IPS-18c (cell line): ENCODE data around the gene RALGAPB.
A peak's percentile ranks its signal among the peaks of the same experiment; 100 is the strongest.
"Not testable (repeated sequence)": the region's sequence is repeated elsewhere in the genome, so short reads cannot be mapped to it uniquely, and the experiment has no call there.

Source experiments
- H3K4me3 ChIP-seq: 2 replicates; pipeline ENCODE4 v1.7.0; 2013; ENCODE audit warnings: low read depth, mild to moderate bottlenecking, low read length, moderate library complexity; ENCODE audit not compliant: insufficient read depth
- H3K9me3 ChIP-seq: one replicate; pipeline ENCODE4 v1.6.1; 2013; ENCODE audit warnings: mild to moderate bottlenecking, low read length, moderate library complexity; ENCODE audit not compliant: control insufficient read depth, insufficient read depth

Gene RALGAPB

GRCh38 chr20:38466171-38466570 lies 6.5 kb upstream of the RALGAPB start:
- H3K4me3 ChIP-seq, result no peak overlapping the region
- no peaks in the 10 kb centered on the region for H3K9me3 ChIP-seq

- no peak overlapping the region for H3K4me3 ChIP-seq
- no peaks in the 10 kb centered on the region for H3K9me3 ChIP-seq
Observed at GRCh38 chr20:38466983-38467382, 5.7 kb upstream of the RALGAPB start.

GRCh38 chr20:38471245-38471644 lies 1.4 kb upstream of the RALGAPB start:
- Histone ChIP-seq H3K9me3 (no peaks in the 10 kb centered on the region), H3K4me3 (no peak overlapping the region)

- Histone ChIP-seq H3K9me3 (no peaks in the 10 kb centered on the region), H3K4me3 (peak overlapping the region; percentile 73)
Observed at GRCh38 chr20:38471987-38472512, 593 bp upstream of the RALGAPB start.

- H3K4me3 ChIP-seq, result peak overlapping the region; percentile 84
Observed at GRCh38 chr20:38473367-38473795, 738 bp downstream of the RALGAPB start.

DNA sequence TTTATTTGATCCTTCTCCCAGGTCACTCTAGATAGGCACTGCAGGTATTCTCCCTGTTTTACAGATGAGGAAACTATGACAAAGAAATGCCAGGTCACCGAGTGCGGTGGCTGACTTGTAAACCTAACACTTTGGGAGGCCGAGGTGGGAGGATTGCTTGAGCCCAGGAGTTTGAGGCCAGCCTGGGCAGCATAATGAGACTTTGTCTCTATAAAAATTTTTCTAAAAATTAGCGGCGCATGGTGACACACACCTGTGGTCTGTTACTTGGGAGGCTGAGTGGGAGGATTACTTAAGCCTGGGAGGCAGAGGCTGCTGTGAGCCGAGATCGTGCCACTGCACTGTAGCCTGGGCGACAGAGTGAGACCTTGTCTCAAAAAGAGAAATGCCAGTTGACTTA lies 5.1 kb downstream of the RALGAPB start:
- Histone ChIP-seq H3K9me3 (no peaks in the 10 kb centered on the region), H3K4me3 (no peak overlapping the region)

More at GRCh38 chr20:38473367-38473795, 738 bp downstream of the RALGAPB start:
- H3K9me3 ChIP-seq, result no peaks in the 10 kb centered on the region

GRCh38 chr20:38479596-38479995 lies 7.0 kb downstream of the RALGAPB start:
- no peak overlapping the region for H3K4me3 ChIP-seq
- no peaks in the 10 kb centered on the region for H3K9me3 ChIP-seq

DNA sequence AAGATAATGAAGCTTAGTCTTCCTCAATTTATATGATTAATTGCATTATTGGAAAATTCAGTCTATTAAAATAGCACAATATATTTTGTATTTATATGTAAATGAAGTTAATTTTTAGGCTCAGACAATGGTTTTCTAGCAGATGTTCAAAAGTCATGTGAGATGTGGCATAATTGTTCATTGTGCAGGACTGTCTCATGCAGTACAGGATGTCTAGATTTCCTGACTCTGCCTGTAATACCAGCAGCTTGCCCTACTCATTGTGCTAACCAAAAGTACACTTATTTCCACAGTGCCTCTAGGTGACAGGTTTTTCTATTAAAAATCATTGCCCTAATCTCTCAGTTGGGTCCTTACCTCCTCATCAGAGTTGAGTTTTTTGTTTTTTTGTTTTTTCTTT lies 12.4 kb downstream of the RALGAPB start:
- H3K4me3 ChIP-seq, result no peak overlapping the region
- H3K9me3 ChIP-seq, result no peaks in the 10 kb centered on the region

DNA sequence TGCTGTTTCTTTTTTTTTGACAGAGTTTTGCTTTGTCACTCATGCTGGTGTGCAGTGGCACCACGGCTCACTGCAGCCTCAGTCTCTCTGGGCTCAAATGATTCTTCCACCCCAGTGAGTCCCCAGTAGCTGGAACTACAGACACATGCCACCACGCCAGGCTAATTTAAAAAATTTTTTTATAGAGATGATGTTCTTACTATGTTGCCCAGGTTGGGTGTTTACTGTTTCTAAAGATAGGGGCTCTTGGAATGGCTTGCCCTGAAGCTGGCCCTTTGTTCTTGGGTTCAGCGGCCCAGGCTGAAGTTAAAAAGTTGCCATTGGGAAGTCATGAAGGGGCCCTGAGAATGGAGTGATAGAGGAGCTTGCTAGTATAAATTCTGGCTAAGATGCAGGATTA lies 16.5 kb downstream of the RALGAPB start:
- no peaks in the 10 kb centered on the region for H3K9me3 ChIP-seq
- H3K4me3 ChIP-seq, result no peak overlapping the region

DNA sequence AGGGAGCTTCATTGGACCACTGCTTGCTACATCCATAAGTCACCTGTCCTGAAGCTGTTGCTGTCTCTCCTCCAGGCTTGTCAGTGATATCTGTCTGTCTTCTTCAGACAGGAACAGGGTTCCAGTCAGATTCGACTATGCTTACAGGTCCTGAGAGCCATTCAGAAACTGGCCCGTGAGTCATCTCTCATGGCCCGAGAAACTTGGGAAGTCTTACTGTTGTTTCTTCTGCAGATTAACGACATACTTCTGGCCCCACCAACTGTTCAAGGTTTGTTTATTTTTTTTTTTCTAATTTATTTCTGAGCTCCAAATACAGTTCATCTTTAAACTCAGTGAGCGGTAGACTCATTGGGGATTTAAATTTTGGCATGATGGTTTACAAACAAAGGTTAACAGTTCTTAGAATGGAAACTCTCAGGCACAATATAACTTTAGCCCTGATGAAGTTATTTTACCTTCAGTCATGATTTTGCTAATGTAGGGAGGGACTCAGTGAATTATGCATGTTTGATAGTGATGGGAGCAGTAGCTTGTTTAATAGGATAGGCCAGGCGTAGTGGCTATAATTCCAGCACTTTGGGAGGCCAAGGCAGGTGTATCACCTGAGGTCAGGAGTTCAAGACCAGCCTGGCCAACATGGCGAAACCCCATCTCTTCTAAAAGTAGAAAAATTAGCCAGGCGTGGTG lies 24.7 kb downstream of the RALGAPB start:
- no peak overlapping the region for H3K4me3 ChIP-seq
- peaks cover 2% of the 10 kb centered on the region for H3K9me3 ChIP-seq

GRCh38 chr20:38498909-38499308 lies 26.3 kb downstream of the RALGAPB start:
- no peak overlapping the region for H3K4me3 ChIP-seq
- peaks cover 2% of the 10 kb centered on the region for H3K9me3 ChIP-seq

DNA sequence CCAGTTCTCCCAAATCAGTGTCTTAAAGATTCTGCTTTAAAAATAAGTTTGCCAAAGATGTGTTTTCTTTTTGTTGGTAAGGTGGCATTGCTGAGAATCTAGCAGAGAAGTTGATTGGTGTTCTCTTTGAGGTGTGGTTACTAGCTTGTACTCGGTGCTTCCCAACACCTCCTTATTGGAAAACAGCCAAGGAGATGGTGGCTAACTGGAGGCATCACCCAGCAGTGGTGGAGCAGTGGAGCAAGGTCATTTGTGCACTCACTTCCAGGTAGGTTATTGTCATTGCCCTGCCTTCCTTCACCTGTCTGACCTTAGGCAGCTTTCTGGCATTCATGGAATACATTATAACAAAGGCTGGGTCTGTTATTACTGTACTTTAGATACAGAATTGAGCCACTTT lies 26.7 kb downstream of the RALGAPB start:
- Histone ChIP-seq H3K4me3 (no peak overlapping the region), H3K9me3 (peaks cover 2% of the 10 kb centered on the region)

- peaks cover 2% of the 10 kb centered on the region for H3K9me3 ChIP-seq
- H3K4me3 ChIP-seq, result no peak overlapping the region
Observed at GRCh38 chr20:38501858-38502436, 29.3 kb downstream of the RALGAPB start.

DNA sequence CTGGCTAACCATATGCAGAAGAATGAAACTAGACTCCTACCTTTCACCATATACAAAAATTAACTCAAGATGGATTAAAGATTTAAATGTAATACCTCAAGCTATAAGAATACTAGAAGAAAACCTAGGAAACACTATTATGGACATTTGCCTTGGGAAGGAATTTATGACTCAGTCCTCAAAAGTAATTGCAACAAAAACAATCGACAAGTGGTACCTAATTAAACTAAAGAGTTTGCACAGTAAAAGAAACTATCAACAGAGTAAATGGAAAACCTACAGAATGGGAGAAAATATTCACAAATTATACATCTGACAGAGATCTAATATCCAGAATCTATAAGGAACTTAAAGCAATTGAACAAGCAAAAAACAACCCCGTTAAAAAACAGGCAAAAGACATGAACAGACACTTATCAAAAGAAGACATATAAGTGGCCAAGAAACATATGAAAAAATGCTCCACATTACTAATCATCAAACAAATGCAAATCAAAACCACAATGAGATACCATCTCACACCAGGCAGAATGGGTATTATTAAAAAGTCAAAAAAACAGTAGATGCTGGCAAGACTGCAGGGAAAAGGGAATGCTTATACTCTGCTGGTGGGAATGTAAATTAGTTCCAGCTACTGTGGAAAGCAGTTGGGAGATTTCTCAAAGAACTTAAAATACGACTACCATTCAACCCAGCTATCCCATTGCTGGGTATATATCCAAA lies 31.9 kb downstream of the RALGAPB start:
- no peak overlapping the region for H3K4me3 ChIP-seq
- peaks cover 2% of the 10 kb centered on the region for H3K9me3 ChIP-seq

- Histone ChIP-seq H3K4me3 (no peak overlapping the region), H3K9me3 (peaks cover 2% of the 10 kb centered on the region)
Observed at GRCh38 chr20:38505091-38505455, 32.4 kb downstream of the RALGAPB start.

GRCh38 chr20:38511726-38512125 lies 39.1 kb downstream of the RALGAPB start:
- not testable (repeated sequence) for H3K9me3 ChIP-seq, H3K4me3 ChIP-seq

DNA sequence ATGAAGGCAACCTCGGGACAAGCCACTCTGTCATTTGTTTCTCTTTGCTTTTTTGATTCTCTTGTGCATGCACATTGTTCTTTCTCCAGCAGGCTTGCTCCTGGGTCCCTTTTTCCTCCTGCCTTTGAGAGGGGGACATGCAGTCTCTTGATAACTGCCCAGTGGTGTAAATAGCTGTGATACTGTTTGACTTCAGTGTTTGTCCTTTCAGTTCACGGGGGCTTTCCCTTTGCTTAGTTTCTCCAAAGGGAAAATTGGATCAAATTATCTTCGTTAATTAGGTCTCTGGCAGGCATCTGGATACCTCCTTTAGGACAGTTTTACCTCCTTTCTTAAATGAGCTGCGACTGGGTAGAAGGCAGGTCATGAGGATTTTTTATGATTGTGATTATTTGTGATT lies 41.5 kb downstream of the RALGAPB start:
- Histone ChIP-seq H3K9me3 (no peaks in the 10 kb centered on the region), H3K4me3 (no peak overlapping the region)

GRCh38 chr20:38514947-38515346 lies 42.3 kb downstream of the RALGAPB start:
- H3K9me3 ChIP-seq, result no peaks in the 10 kb centered on the region
- H3K4me3 ChIP-seq, result no peak overlapping the region
